GM18951 (cell line): ENCODE results near the gene ANAPC4.
"Not testable (repeated sequence)": the region's sequence is repeated elsewhere in the genome, so short reads cannot be mapped to it uniquely, and the experiment has no call there.

Experiments used
- POLR2A ChIP-seq: IDR thresholded peaks from 4 replicates; pipeline ENCODE4 v1.6.1; 2011; ENCODE audit warnings: mild to moderate bottlenecking; ENCODE audit not compliant: insufficient read length, insufficient read depth; ENCODE audit errors: extremely low read depth
- in situ Hi-C: fragments of 300-500 bp; cut with MboI; formaldehyde crosslinking; loops from one replicate; pipeline ENCODE4 v1.12.0; 2022; ENCODE audit warnings: low sequenced_read_pairs, mixed read lengths, inconsistent platforms; ENCODE audit not compliant: unreplicated experiment

The ANAPC4 gene

GRCh38 chr4:25376754-25377571 lies at the start of gene ANAPC4:
Gene ANAPC4, plus strand, starts transcription at chr4:25377263. Its CDS starts 165 bp downstream, at chr4:25377428.
- in situ Hi-C loops = no loop called here
- TF ChIP-seq POLR2A = peak; percentile 91

- in situ Hi-C loops = not testable (repeated sequence)
Observed at GRCh38 chr4:25328463-25328862, 48.6 kb upstream of the ANAPC4 start.

GRCh38 chr4:25330335-25330734 lies 46.7 kb upstream of the ANAPC4 start:
- in situ Hi-C loops = no loop called here
- no peak for TF ChIP-seq POLR2A

GRCh38 chr4:25330905-25331808 lies 45.9 kb upstream of the ANAPC4 start:
- in situ Hi-C loops = no loop called here
- no peak for TF ChIP-seq POLR2A

GRCh38 chr4:25343671-25344070 lies 33.4 kb upstream of the ANAPC4 start:
- TF ChIP-seq POLR2A = no peak
- in situ Hi-C loops = no loop called here

- TF ChIP-seq POLR2A = no peak
- in situ Hi-C loops = no loop called here
Observed at GRCh38 chr4:25345744-25346143, 31.3 kb upstream of the ANAPC4 start.

GRCh38 chr4:25346913-25347312 lies 30.1 kb upstream of the ANAPC4 start:
- no peak for TF ChIP-seq POLR2A
- in situ Hi-C loops = no loop called here

GRCh38 chr4:25347473-25347872 lies 29.6 kb upstream of the ANAPC4 start:
- in situ Hi-C loops = no loop called here
- TF ChIP-seq POLR2A = no peak

GRCh38 chr4:25347971-25348370 lies 29.1 kb upstream of the ANAPC4 start:
- TF ChIP-seq POLR2A = no peak
- in situ Hi-C loops = no loop called here

- no peak for TF ChIP-seq POLR2A
- in situ Hi-C loops = loop anchor here (25.0 kb wide), 1 partner anchor 363 kb away; no protein-coding TSS in a partner anchor
Observed at GRCh38 chr4:25350561-25350960, 26.5 kb upstream of the ANAPC4 start.

- no peak for TF ChIP-seq POLR2A
- in situ Hi-C loops = loop anchor here (25.0 kb wide), 1 partner anchor 365 kb away; no protein-coding TSS in a partner anchor
Observed at GRCh38 chr4:25351777-25352416, 25.2 kb upstream of the ANAPC4 start.

GRCh38 chr4:25356068-25356467 lies 21.0 kb upstream of the ANAPC4 start:
- TF ChIP-seq POLR2A = no peak
- in situ Hi-C loops = loop anchor here (25.0 kb wide), 1 partner anchor 369 kb away; no protein-coding TSS in a partner anchor
